ENCODE measurements around the gene NDUFB7. TPM values are rescaled to one million over a fixed set of nuclear protein-coding genes. Genes with fewer than 3 reads are reported as not detected.
"Not testable (repeated sequence)": the region's sequence is repeated elsewhere in the genome, so short reads cannot be mapped to it uniquely, and the experiment has no call there.

The NDUFB7 gene
- total RNA-seq, 1 experiment from 2014 or later: 1,095 TPM

- H3K9ac ChIP-seq (ENCODE audit: low read length): no peak overlapping the region
- CTCF ChIA-PET: no interaction called here
- intact Hi-C loops (cut with micrococcal nuclease): no loop called here
- ATAC-seq: no peak
- no peak overlapping the region for H3K27ac ChIP-seq (ENCODE audit: low read length)
- BruUV-seq (replicated peaks): no TSS peak
- no peak for DNase-seq
- no peak overlapping the region for H3K4me3 ChIP-seq (ENCODE audit: low read length)
- no peaks in the 10 kb centered on the region for H3K79me2 ChIP-seq (ENCODE audit: low read length)
- H2AFZ ChIP-seq (ENCODE audit: low read length): no peak overlapping the region
- no peaks in the 10 kb centered on the region for H3K9me3 ChIP-seq (ENCODE audit: low read length)
- H3K4me2 ChIP-seq (ENCODE audit: low read length): no peak overlapping the region
- H3F3A ChIP-seq (ENCODE audit: low read length, unreplicated experiment): no peaks in the 10 kb centered on the region
- H3K36me3 ChIP-seq (ENCODE audit: low read depth, low read length): no peaks in the 10 kb centered on the region
- POLR2A ChIA-PET (ENCODE audit: unreplicated experiment): no interaction called here
- H3K4me1 ChIP-seq (ENCODE audit: insufficient read depth, low read length): no peaks in the 10 kb centered on the region
- no peak for TF ChIP-seq EZH2phosphoT487 (IDR thresholded peaks at IDR 0.05; ENCODE audit: borderline replicate concordance, low read length)
- TF ChIP-seq EZH2 (IDR thresholded peaks at IDR 0.05; ENCODE audit: low read length, unreplicated experiment): no peak
- no peak for TF ChIP-seq CTCF (conservative IDR thresholded peaks at IDR 0.05; ENCODE audit: low read depth, low read length)
- no peaks in the 10 kb centered on the region for H4K20me1 ChIP-seq (ENCODE audit: low read length)
- H3K9me2 ChIP-seq (replicated peaks; ENCODE audit: low read length): no peaks in the 10 kb centered on the region
- no peaks in the 10 kb centered on the region for H3K27me3 ChIP-seq (ENCODE audit: low read length)
Measured at GRCh38 chr19:14595558-14595957, 23.7 kb upstream of the NDUFB7 start.

GRCh38 chr19:14589433-14589832 is 17.6 kb upstream of the NDUFB7 start:
- ATAC-seq; H3K9me3 ChIP-seq (ENCODE audit: low read length); H3F3A ChIP-seq (ENCODE audit: low read length, unreplicated experiment); H3K27ac ChIP-seq (ENCODE audit: low read length); H3K4me1 ChIP-seq (ENCODE audit: insufficient read depth, low read length); DNase-seq; H4K20me1 ChIP-seq (ENCODE audit: low read length); H2AFZ ChIP-seq (ENCODE audit: low read length); H3K79me2 ChIP-seq (ENCODE audit: low read length); POLR2A ChIA-PET (ENCODE audit: unreplicated experiment); H3K27me3 ChIP-seq (ENCODE audit: low read length); H3K4me2 ChIP-seq (ENCODE audit: low read length); BruUV-seq (replicated peaks); H3K36me3 ChIP-seq (ENCODE audit: low read depth, low read length); H3K9me2 ChIP-seq (replicated peaks; ENCODE audit: low read length); CTCF ChIA-PET; H3K9ac ChIP-seq (ENCODE audit: low read length); intact Hi-C loops (cut with micrococcal nuclease); H3K4me3 ChIP-seq (ENCODE audit: low read length): not testable (repeated sequence)

GRCh38 chr19:14585187-14585586 is 13.3 kb upstream of the NDUFB7 start:
- CTCF ChIA-PET; H3K4me3 ChIP-seq (ENCODE audit: low read length); BruUV-seq (replicated peaks); H3K27ac ChIP-seq (ENCODE audit: low read length); H3K27me3 ChIP-seq (ENCODE audit: low read length); H3K4me1 ChIP-seq (ENCODE audit: insufficient read depth, low read length); intact Hi-C loops (cut with micrococcal nuclease); H3K9ac ChIP-seq (ENCODE audit: low read length); H3K9me3 ChIP-seq (ENCODE audit: low read length); H3K4me2 ChIP-seq (ENCODE audit: low read length); H3K36me3 ChIP-seq (ENCODE audit: low read depth, low read length); H2AFZ ChIP-seq (ENCODE audit: low read length); H3K9me2 ChIP-seq (replicated peaks; ENCODE audit: low read length); H4K20me1 ChIP-seq (ENCODE audit: low read length); H3F3A ChIP-seq (ENCODE audit: low read length, unreplicated experiment); POLR2A ChIA-PET (ENCODE audit: unreplicated experiment); H3K79me2 ChIP-seq (ENCODE audit: low read length): not testable (repeated sequence)
- peak; percentile 37 for DNase-seq
- peak; percentile 74 for ATAC-seq

GRCh38 chr19:14584372-14584771 is 12.5 kb upstream of the NDUFB7 start:
- not testable (repeated sequence) for DNase-seq

More at GRCh38 chr19:14584372-14584771, 12.5 kb upstream of the NDUFB7 start:
- H3K4me3 ChIP-seq (ENCODE audit: low read length); ATAC-seq; H3K79me2 ChIP-seq (ENCODE audit: low read length); H3K27ac ChIP-seq (ENCODE audit: low read length); H3K27me3 ChIP-seq (ENCODE audit: low read length); H3K36me3 ChIP-seq (ENCODE audit: low read depth, low read length); H3K4me1 ChIP-seq (ENCODE audit: insufficient read depth, low read length); BruUV-seq (replicated peaks); H3K9ac ChIP-seq (ENCODE audit: low read length); POLR2A ChIA-PET (ENCODE audit: unreplicated experiment); H3F3A ChIP-seq (ENCODE audit: low read length, unreplicated experiment); H2AFZ ChIP-seq (ENCODE audit: low read length); H4K20me1 ChIP-seq (ENCODE audit: low read length); H3K4me2 ChIP-seq (ENCODE audit: low read length); CTCF ChIA-PET; H3K9me2 ChIP-seq (replicated peaks; ENCODE audit: low read length); H3K9me3 ChIP-seq (ENCODE audit: low read length); intact Hi-C loops (cut with micrococcal nuclease): not testable (repeated sequence)

All from PC-3 (cell line).